MM.1S (cell line): ENCODE results near the gene PRG2.

ENCODE experiments used
- CTCF ChIP-seq: fragments of 300-600 bp; sonication (generic); IDR thresholded peaks from 2 replicates; pipeline ENCODE4 v1.5.1; 2016; ENCODE audit warnings: antibody characterized with exemption, low read length, mixed read lengths
- EZH2phosphoT487 ChIP-seq: fragments of 300-600 bp; sonication (generic); IDR thresholded peaks from 2 replicates; pipeline ENCODE4 v1.6.1; 2018; ENCODE audit warnings: antibody characterized with exemption, low read length

GRCh38 chr11:57364851-57365660 lies 25.4 kb downstream of the PRG2 start:
- TF ChIP-seq CTCF: no peak
- no peak for TF ChIP-seq EZH2phosphoT487
